Activated naive CD4-positive, alpha-beta T cell treated with Interleukin-2 at 50 U/mL for 16 hours (primary cell): ENCODE measurements around the gene FCAR.
"Not testable (repeated sequence)": the region's sequence is repeated elsewhere in the genome, so short reads cannot be mapped to it uniquely, and the experiment has no call there.

ENCODE experiments used
- DNase-seq: peaks from one replicate; pipeline ENCODE4 v3.0.0-alpha.2; 2020

Gene FCAR

GRCh38 chr19:54896036-54896435, 22.0 kb downstream of the FCAR start:
- no peak for DNase-seq

- not testable (repeated sequence) for DNase-seq
These were observed 24.6 kb downstream of the FCAR start for GRCh38 chr19:54898685-54899084.

GRCh38 chr19:54899646-54900045, 25.6 kb downstream of the FCAR start:
- not testable (repeated sequence) for DNase-seq

- not testable (repeated sequence) for DNase-seq
These were observed 27.1 kb downstream of the FCAR start for GRCh38 chr19:54901153-54901552.

- no peak for DNase-seq
These were observed 28.0 kb downstream of the FCAR start for GRCh38 chr19:54902061-54902460.

- no peak for DNase-seq
These were observed 29.3 kb downstream of the FCAR start for GRCh38 chr19:54903303-54903702.

GRCh38 chr19:54904261-54904660, 30.2 kb downstream of the FCAR start:
- not testable (repeated sequence) for DNase-seq

GRCh38 chr19:54905421-54905802, 31.4 kb downstream of the FCAR start:
- no peak for DNase-seq

- DNase-seq, result no peak
These were observed 31.9 kb downstream of the FCAR start, which contains the start of gene NCR1 for GRCh38 chr19:54905803-54906511. Gene NCR1 (plus strand): TSS chr19:54906148. CDS start chr19:54906188, 40 bp downstream.

- DNase-seq, result no peak
These were observed 32.8 kb downstream of the FCAR start for GRCh38 chr19:54906819-54907218.

GRCh38 chr19:54907899-54908298, 33.9 kb downstream of the FCAR start:
- not testable (repeated sequence) for DNase-seq

GRCh38 chr19:54916822-54917221, 42.8 kb downstream of the FCAR start:
- DNase-seq, result no peak

GRCh38 chr19:54918499-54918898, 44.5 kb downstream of the FCAR start:
- DNase-seq, result no peak

- not testable (repeated sequence) for DNase-seq
These were observed 45.9 kb downstream of the FCAR start for GRCh38 chr19:54919646-54920563.

- no peak for DNase-seq
These were observed 47.0 kb downstream of the FCAR start for GRCh38 chr19:54921082-54921481.

GRCh38 chr19:54923276-54923675, 49.2 kb downstream of the FCAR start:
- DNase-seq, result no peak

GRCh38 chr19:54928299-54928698, 54.3 kb downstream of the FCAR start:
- DNase-seq, result no peak

- DNase-seq, result no peak
These were observed 63.9 kb downstream of the FCAR start for GRCh38 chr19:54937926-54938325.

- DNase-seq, result no peak
These were observed 64.9 kb downstream of the FCAR start for GRCh38 chr19:54938906-54939305.

- DNase-seq, result not testable (repeated sequence)
These were observed 65.5 kb downstream of the FCAR start for GRCh38 chr19:54939538-54939937.
